HCT116 (cell line): ENCODE results near the gene GORASP1. TPM values are rescaled to one million over a fixed set of nuclear protein-coding genes. Genes with fewer than 3 reads are reported as not detected.
A peak's percentile ranks its signal among the peaks of the same experiment; 100 is the strongest.

Source experiments
- ATAC-seq: fragments of 200-7000 bp; cut with Tn5 transposase; 2 replicates; pipeline ENCODE4 v1.9.1; 2020; ENCODE audit warnings: mild to moderate bottlenecking, moderate library complexity
- BruUV-seq: library from RNA; stranded (reverse); fragments of 400-500 nt; replicated peaks from 2 replicates; lab custom pipeline; 2021; lab: Mats Ljungman, UMichigan
- CTCF ChIA-PET: fragments of 300-600 bp; sonication (Branson Sonifier 250); formaldehyde crosslinking; loops from one replicate; lab custom pipeline; 2021; ENCODE audit warnings: antibody characterized with exemption; lab: Charles Lee
- POLR2A ChIA-PET: fragments of 300-600, 350-600 bp; sonication (Branson Sonifier 250); formaldehyde crosslinking; loops from one replicate; lab custom pipeline; 2021; ENCODE audit warnings: antibody characterized with exemption; lab: Charles Lee
- RAD21 ChIA-PET, 2 experiments: fragments of 300-600 bp; sonication (Branson Sonifier 250); formaldehyde crosslinking; loops; one replicate each; lab custom pipeline; 2023; ENCODE audit warnings: low total read pairs in 2 of 2; ENCODE audit not compliant: uncharacterized antibody in 2 of 2, unreplicated experiment in 2 of 2, low non-redundant PET in 1 of 2; lab: Charles Lee
- DNase-seq: peaks from one replicate; pipeline ENCODE4 v3.0.0-alpha.2; 2010; ENCODE audit warnings: low read depth, low spot score
- H2AFZ ChIP-seq: fragments of 200-600 bp; shearing (Covaris generic), sonication (generic); 2 replicates; pipeline ENCODE4 v1.6.1; 2017; ENCODE audit warnings: low read depth, mixed run types, mixed read lengths, antibody characterized with exemption, low read length; ENCODE audit not compliant: poor library complexity, severe bottlenecking
- H3K27ac ChIP-seq: 2 replicates; pipeline ENCODE4 v1.5.1; 2012; ENCODE audit warnings: low read depth, low read length
- H3K27me3 ChIP-seq: fragments of 200-600 bp; sonication (generic); 2 replicates; pipeline ENCODE4 v1.6.1; 2016; ENCODE audit warnings: mixed run types, low read length, mixed read lengths; ENCODE audit not compliant: insufficient read depth
- H3K36me3 ChIP-seq, 2 experiments: fragments of 200-500 bp in 1 of 2; fragments of 200-600 bp in 1 of 2; sonication (Bioruptor generic) in 1 of 2; sonication (generic) in 1 of 2; 2 replicates each; pipeline versions ENCODE4 v1.5.1 to v1.6.1; 2014 to 2016; ENCODE audit warnings: low read length in 2 of 2, inconsistent platforms in 1 of 2, mixed read lengths in 1 of 2, mixed run types in 1 of 2; ENCODE audit not compliant: insufficient read depth in 2 of 2, control insufficient read depth in 1 of 2
- H3K4me1 ChIP-seq, 2 experiments: fragments of 200-600 bp in 1 of 2; sonication (generic) in 1 of 2; 2 replicates each; pipeline versions ENCODE4 v1.5.1 to v1.6.1; 2012 to 2017; ENCODE audit warnings: low read length in 2 of 2, inconsistent platforms in 1 of 2, mild to moderate bottlenecking in 1 of 2, mixed read lengths in 1 of 2, mixed run types in 1 of 2, moderate library complexity in 1 of 2; ENCODE audit not compliant: insufficient read depth in 2 of 2, control insufficient read depth in 1 of 2
- H3K4me2 ChIP-seq: fragments of 200-600 bp; sonication (generic); 2 replicates; pipeline ENCODE4 v1.6.1; 2017; ENCODE audit warnings: mixed run types, low read length, mixed read lengths
- H3K4me3 ChIP-seq, 2 experiments: fragments of 200-600 bp in 1 of 2; sonication (generic) in 1 of 2; replicated peaks in 1 of 2; 2 replicates each; pipeline ENCODE4 v1.5.1; 2011 to 2016; ENCODE audit warnings: low read length in 2 of 2, control low read depth in 1 of 2, low read depth in 1 of 2, mild to moderate bottlenecking in 1 of 2, mixed read lengths in 1 of 2, mixed run types in 1 of 2
- H3K79me2 ChIP-seq: fragments of 200-600 bp; sonication (generic); 2 replicates; pipeline ENCODE4 v1.6.1; 2017; ENCODE audit warnings: mild to moderate bottlenecking, mixed run types, low read length, moderate library complexity, mixed read lengths; ENCODE audit not compliant: insufficient read depth
- H3K9ac ChIP-seq: fragments of 200-600 bp; sonication (generic); 2 replicates; pipeline ENCODE4 v1.6.1; 2016; ENCODE audit warnings: low read length, mixed read lengths
- H3K9me2 ChIP-seq: fragments of 200-600 bp; sonication (generic), shearing (Covaris generic); 2 replicates; pipeline ENCODE4 v1.6.1; 2017; ENCODE audit warnings: mixed run types, mild to moderate bottlenecking, moderate library complexity; ENCODE audit not compliant: insufficient read depth
- H3K9me3 ChIP-seq, 2 experiments: fragments of 200-500 bp in 1 of 2; fragments of 200-600 bp in 1 of 2; sonication (Bioruptor generic) in 1 of 2; sonication (generic) in 1 of 2; 2 replicates each; pipeline ENCODE4 v1.6.1; 2014 to 2017; ENCODE audit warnings: low read length in 2 of 2, mixed read lengths in 2 of 2, inconsistent platforms in 1 of 2, low read depth in 1 of 2, mild to moderate bottlenecking in 1 of 2, mixed run types in 1 of 2, moderate library complexity in 1 of 2; ENCODE audit not compliant: control insufficient read depth in 1 of 2, insufficient read depth in 1 of 2
- H4K20me1 ChIP-seq: fragments of 200-600 bp; sonication (generic), shearing (Covaris generic); 2 replicates; pipeline ENCODE4 v1.6.1; 2017; ENCODE audit warnings: mixed run types, mild to moderate bottlenecking, moderate library complexity; ENCODE audit not compliant: insufficient read depth
- CBX3 ChIP-seq: IDR thresholded peaks from 2 replicates; pipeline ENCODE4 v1.6.1; 2012; ENCODE audit warnings: low read depth
- EGR1 ChIP-seq: IDR thresholded peaks from 2 replicates; pipeline ENCODE4 v1.6.1; 2012; ENCODE audit warnings: low read depth
- EZH2phosphoT487 ChIP-seq: fragments of 200-600 bp; IDR thresholded peaks from 2 replicates; pipeline ENCODE4 v1.6.1; 2018; ENCODE audit warnings: antibody characterized with exemption, borderline replicate concordance
- JUND ChIP-seq: IDR thresholded peaks from 2 replicates; pipeline ENCODE4 v1.6.1; 2012
- POLR2A ChIP-seq: IDR thresholded peaks from 2 replicates; pipeline ENCODE4 v1.7.0; 2011; ENCODE audit warnings: borderline replicate concordance; ENCODE audit not compliant: insufficient read depth, insufficient read length; ENCODE audit errors: extremely low read depth
- POLR2AphosphoS5 ChIP-seq: IDR thresholded peaks from 2 replicates; pipeline ENCODE4 v1.6.1; 2011; ENCODE audit warnings: mild to moderate bottlenecking, low read depth, low read length, moderate library complexity
- SRF ChIP-seq: IDR thresholded peaks from 2 replicates; pipeline ENCODE4 v1.6.1; 2012; ENCODE audit warnings: low read depth
- YY1 ChIP-seq: IDR thresholded peaks from 2 replicates; pipeline ENCODE4 v1.6.1; 2011; ENCODE audit warnings: low read length, low read depth, moderate library complexity, mild to moderate bottlenecking; ENCODE audit not compliant: insufficient replicate concordance; ENCODE audit errors: extremely low read depth
- ZFX ChIP-seq: fragments of 450-650 bp; IDR thresholded peaks from 2 replicates; pipeline ENCODE4 v1.6.1; 2017
- ZNF274 ChIP-seq: fragments of 200-500 bp; sonication (Bioruptor generic); IDR thresholded peaks from 2 replicates; pipeline ENCODE4 v1.6.1; 2014; ENCODE audit warnings: mild to moderate bottlenecking, low read depth, low read length, inconsistent platforms
- intact Hi-C: fragments of 100-400 bp; cut with micrococcal nuclease; formaldehyde crosslinking; loops from 2 replicates; pipeline ENCODE4 v1.10.0; 2022
- total RNA-seq: library from RNA; stranded (reverse); gene quantifications from one replicate; pipeline ENCODE4 v1.2.1, GENCODE V29; 2021; ENCODE audit not compliant: unreplicated experiment
- TF ChIP-seq, protein P1 (sequence below): IDR thresholded peaks from 2 replicates; pipeline ENCODE4 v1.6.1; 2011; ENCODE audit warnings: mild to moderate bottlenecking, low read length, moderate library complexity; ENCODE audit not compliant: insufficient replicate concordance; ENCODE audit errors: extremely low read depth
- TF ChIP-seq, protein P2 (sequence below), 3 experiments: fragments of 200-600 bp in 1 of 3; sonication (generic) in 1 of 3; IDR thresholded peaks in 2 of 3; conservative IDR thresholded peaks in 1 of 3; 2 replicates each; pipeline ENCODE4 v1.5.1; 2012 to 2017; ENCODE audit warnings: low read depth in 2 of 3, low read length in 2 of 3, antibody characterized with exemption in 1 of 3, borderline replicate concordance in 1 of 3, control low read depth in 1 of 3, mild to moderate bottlenecking in 1 of 3, mixed read lengths in 1 of 3, mixed run types in 1 of 3, moderate library complexity in 1 of 3; ENCODE audit not compliant: insufficient read depth in 1 of 3

Gene GORASP1
- total RNA-seq, 1 experiment from 2014 or later: 38.8 TPM

DNA sequence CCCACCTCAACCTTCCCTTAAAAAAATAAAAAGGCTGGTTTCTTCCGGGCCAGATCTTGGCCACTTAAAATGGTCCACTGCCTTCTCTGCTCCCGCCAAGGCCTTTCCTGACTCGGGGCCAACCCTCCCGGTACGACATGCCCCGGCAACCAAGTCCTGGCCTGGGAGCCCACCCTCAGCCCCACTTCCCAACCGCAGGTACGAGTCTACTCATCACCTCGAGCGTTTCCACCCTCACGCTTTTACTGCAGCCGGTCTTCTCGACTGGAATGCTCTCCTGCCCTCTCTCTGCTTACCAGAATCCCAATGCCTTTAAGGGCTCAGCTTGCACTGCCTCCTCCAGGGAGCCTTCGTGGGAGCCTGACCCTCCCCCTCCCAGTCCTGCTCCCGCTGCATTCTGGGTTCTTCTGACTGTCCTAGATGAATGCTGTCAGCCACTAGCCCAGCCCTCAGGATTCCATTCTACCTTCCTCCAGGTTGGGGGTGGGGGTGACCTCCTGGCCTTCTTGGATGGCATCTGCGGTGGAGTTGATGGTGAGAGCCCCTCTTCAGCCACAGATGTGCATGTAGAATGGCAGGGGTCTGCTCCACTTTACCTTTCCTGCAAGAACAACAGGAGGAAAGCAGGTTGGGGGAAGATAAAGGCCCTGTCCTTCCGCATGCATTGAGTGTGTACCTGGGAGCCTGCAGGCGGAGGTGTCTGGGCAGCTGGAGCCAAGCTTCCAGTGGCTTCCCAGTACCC is 47.0 kb upstream of the GORASP1 start:
- Histone ChIP-seq H3K27me3 (no peaks in the 10 kb centered on the region), H3K4me2 (peak overlapping the region; percentile 81), H3K4me1 (peaks cover 39 to 45% of the 10 kb centered on the region in 2 experiments), H3K9ac (peak overlapping the region; percentile 86), H3K36me3 (0 out of 4 replicates have a peak, but pooled peaks cover 0 to 2% of the 10 kb centered on the region in 2 experiments), H3K27ac (peak overlapping the region; percentile 82), H4K20me1 (peaks cover 22% of the 10 kb centered on the region; the same call in 1 of the 2 replicates), H3K4me3 (peak overlapping the region; percentile 60 to 79), H3K79me2 (peaks cover 31% of the 10 kb centered on the region), H2AFZ (no peak overlapping the region), H3K9me3 (no peaks in the 10 kb centered on the region), H3K9me2 (no peaks in the 10 kb centered on the region)
- peak; percentile 33 for TF ChIP-seq POLR2A
- TF ChIP-seq YY1: peak; percentile 54
- TF ChIP-seq ZFX: 0 out of 2 replicates have a peak, but pooled peaks have one; percentile 13
- TF ChIP-seq POLR2AphosphoS5: peak; percentile 81
- TF ChIP-seq EGR1: no peak
- no peak for TF ChIP-seq ZNF274
- intact Hi-C loops: no loop called here
- DNase-seq (peak; percentile 74), ATAC-seq (peak; percentile 60)
- ChIA-PET RAD21 (no interaction called here), CTCF (no interaction called here), POLR2A (no interaction called here)
- BruUV-seq: TSS peak; percentile 65

DNA sequence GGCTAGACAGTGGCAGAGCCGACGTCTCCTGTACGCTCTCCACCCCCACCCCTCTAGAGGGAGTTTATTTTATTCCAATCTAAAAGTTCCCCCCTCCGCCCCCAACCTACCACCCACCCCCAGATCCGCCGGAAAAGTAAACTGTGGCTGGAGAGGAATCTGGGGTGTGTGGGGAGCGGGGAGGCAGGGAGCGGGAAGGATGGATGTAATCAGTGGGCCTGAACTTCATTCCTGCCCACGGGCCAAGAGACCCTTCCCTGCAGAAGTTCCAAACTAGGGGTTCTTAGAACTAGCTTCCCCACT is 46.5 kb upstream of the GORASP1 start:
- peaks cover 26% of the 10 kb centered on the region; the same call in 1 of the 2 replicates for H4K20me1 ChIP-seq
- H3K27me3 ChIP-seq: no peaks in the 10 kb centered on the region
- ATAC-seq: no peak; the same call in 1 of the 2 replicates
- H3K9me3 ChIP-seq: no peaks in the 10 kb centered on the region
- peaks cover 44 to 51% of the 10 kb centered on the region in 2 experiments for H3K4me1 ChIP-seq
- CTCF ChIA-PET: no interaction called here
- RAD21 ChIA-PET: no interaction called here
- no peaks in the 10 kb centered on the region for H3K9me2 ChIP-seq
- no TSS peak for BruUV-seq
- no peak overlapping the region for H2AFZ ChIP-seq
- H3K36me3 ChIP-seq: 0 out of 4 replicates have a peak, but pooled peaks cover 0 to 2% of the 10 kb centered on the region in 2 experiments
- POLR2A ChIA-PET: no interaction called here
- DNase-seq: no peak
- peak overlapping the region; percentile 81 for H3K4me2 ChIP-seq
- intact Hi-C loops: no loop called here
- H3K9ac ChIP-seq: peak overlapping the region; percentile 86
- peak overlapping the region; percentile 60 to 79 for H3K4me3 ChIP-seq
- H3K27ac ChIP-seq: peak overlapping the region; percentile 82
- H3K79me2 ChIP-seq: peaks cover 37% of the 10 kb centered on the region
- TF ChIP-seq ZNF274: no peak
- TF ChIP-seq JUND: no peak
- TF ChIP-seq, protein P1, sequence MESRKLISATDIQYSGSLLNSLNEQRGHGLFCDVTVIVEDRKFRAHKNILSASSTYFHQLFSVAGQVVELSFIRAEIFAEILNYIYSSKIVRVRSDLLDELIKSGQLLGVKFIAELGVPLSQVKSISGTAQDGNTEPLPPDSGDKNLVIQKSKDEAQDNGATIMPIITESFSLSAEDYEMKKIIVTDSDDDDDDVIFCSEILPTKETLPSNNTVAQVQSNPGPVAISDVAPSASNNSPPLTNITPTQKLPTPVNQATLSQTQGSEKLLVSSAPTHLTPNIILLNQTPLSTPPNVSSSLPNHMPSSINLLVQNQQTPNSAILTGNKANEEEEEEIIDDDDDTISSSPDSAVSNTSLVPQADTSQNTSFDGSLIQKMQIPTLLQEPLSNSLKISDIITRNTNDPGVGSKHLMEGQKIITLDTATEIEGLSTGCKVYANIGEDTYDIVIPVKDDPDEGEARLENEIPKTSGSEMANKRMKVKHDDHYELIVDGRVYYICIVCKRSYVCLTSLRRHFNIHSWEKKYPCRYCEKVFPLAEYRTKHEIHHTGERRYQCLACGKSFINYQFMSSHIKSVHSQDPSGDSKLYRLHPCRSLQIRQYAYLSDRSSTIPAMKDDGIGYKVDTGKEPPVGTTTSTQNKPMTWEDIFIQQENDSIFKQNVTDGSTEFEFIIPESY: no peak
- no peak for TF ChIP-seq SRF
- no peak for TF ChIP-seq EZH2phosphoT487
- TF ChIP-seq ZFX: no peak
- TF ChIP-seq, protein P2, sequence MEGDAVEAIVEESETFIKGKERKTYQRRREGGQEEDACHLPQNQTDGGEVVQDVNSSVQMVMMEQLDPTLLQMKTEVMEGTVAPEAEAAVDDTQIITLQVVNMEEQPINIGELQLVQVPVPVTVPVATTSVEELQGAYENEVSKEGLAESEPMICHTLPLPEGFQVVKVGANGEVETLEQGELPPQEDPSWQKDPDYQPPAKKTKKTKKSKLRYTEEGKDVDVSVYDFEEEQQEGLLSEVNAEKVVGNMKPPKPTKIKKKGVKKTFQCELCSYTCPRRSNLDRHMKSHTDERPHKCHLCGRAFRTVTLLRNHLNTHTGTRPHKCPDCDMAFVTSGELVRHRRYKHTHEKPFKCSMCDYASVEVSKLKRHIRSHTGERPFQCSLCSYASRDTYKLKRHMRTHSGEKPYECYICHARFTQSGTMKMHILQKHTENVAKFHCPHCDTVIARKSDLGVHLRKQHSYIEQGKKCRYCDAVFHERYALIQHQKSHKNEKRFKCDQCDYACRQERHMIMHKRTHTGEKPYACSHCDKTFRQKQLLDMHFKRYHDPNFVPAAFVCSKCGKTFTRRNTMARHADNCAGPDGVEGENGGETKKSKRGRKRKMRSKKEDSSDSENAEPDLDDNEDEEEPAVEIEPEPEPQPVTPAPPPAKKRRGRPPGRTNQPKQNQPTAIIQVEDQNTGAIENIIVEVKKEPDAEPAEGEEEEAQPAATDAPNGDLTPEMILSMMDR (IDR thresholded peaks at IDR 0.05 in 2 of 3, conservative IDR thresholded peaks at IDR 0.05 in 1 of 3; ENCODE audit: borderline replicate concordance in 1 of 3, insufficient read depth in 1 of 3, low read depth in 2 of 3, low read length in 2 of 3): no peak
- no peak for TF ChIP-seq CBX3
